H1 (cell line): ENCODE results near the gene PDRG1. TPM values are rescaled to one million over a fixed set of nuclear protein-coding genes. Genes with fewer than 3 reads are reported as not detected.

ENCODE experiments used
- CTCF ChIA-PET: fragments of 300-600 bp; sonication (Branson Sonifier 250); formaldehyde crosslinking; loops from one replicate; lab custom pipeline; 2021; ENCODE audit not compliant: partially characterized antibody; lab: Charles Lee
- POLR2A ChIA-PET: fragments of 300-600 bp; sonication (Branson Sonifier 250); formaldehyde crosslinking; loops from one replicate; lab custom pipeline; 2021; ENCODE audit warnings: inconsistent platforms; ENCODE audit not compliant: partially characterized antibody; lab: Charles Lee
- DNase-seq, 2 experiments: peaks; one replicate each; pipeline versions ENCODE4 v3.0.0 to v3.0.0-alpha.2; 2010 to 2022; ENCODE audit warnings: low spot score in 2 of 2, low read depth in 1 of 2, mixed read lengths in 1 of 2
- FAIRE-seq: peaks from 2 replicates; lab custom pipeline; 2011; peaks lifted over from hg19 to GRCh38; lab: Jason Lieb, UNC
- H2AFZ ChIP-seq: 2 replicates; pipeline ENCODE4 v1.8.1; 2012; ENCODE audit warnings: low read length, inconsistent platforms
- H2AK5ac ChIP-seq: 2 replicates; pipeline ENCODE4 v1.6.1; 2013; ENCODE audit warnings: low read depth, low read length
- H2BK120ac ChIP-seq: replicated peaks from 2 replicates; pipeline ENCODE3; 2013; ENCODE audit warnings: low read depth, low read length, inconsistent platforms
- H2BK12ac ChIP-seq: 2 replicates; pipeline ENCODE4 v1.6.1; 2013; ENCODE audit warnings: low read depth, low read length
- H2BK15ac ChIP-seq: 2 replicates; pipeline ENCODE4 v1.6.1; 2013; ENCODE audit warnings: low read length
- H2BK20ac ChIP-seq: 2 replicates; pipeline ENCODE4 v1.6.1; 2013; ENCODE audit warnings: low read length
- H2BK5ac ChIP-seq: 2 replicates; pipeline ENCODE4 v1.6.1; 2013; ENCODE audit warnings: low read depth, low read length
- H3K14ac ChIP-seq: 2 replicates; pipeline ENCODE4 v1.6.1; 2013; ENCODE audit warnings: inconsistent platforms; ENCODE audit not compliant: insufficient read length
- H3K18ac ChIP-seq: 2 replicates; pipeline ENCODE4 v1.6.1; 2013; ENCODE audit warnings: low read length; ENCODE audit errors: extremely low read depth
- H3K23ac ChIP-seq: 2 replicates; pipeline ENCODE4 v1.6.1; 2013; ENCODE audit warnings: inconsistent platforms; ENCODE audit not compliant: insufficient read length
- H3K23me2 ChIP-seq: 2 replicates; pipeline ENCODE4 v1.6.1; 2013; ENCODE audit warnings: low read depth, low read length
- H3K27ac ChIP-seq: 2 replicates; pipeline ENCODE4 v1.6.1; 2011; ENCODE audit warnings: low read depth, low read length, inconsistent platforms
- H3K27me3 ChIP-seq, 4 experiments: replicated peaks in 1 of 4; 1 replicate in 1 of 4; 2 replicates in 3 of 4; pipeline versions ENCODE4 v1.6.1 to v1.8.1; 2011 to 2013; ENCODE audit warnings: low read length in 3 of 4, mild to moderate bottlenecking in 3 of 4, inconsistent platforms in 2 of 4, mixed read lengths in 2 of 4, moderate library complexity in 1 of 4; ENCODE audit not compliant: control insufficient read depth in 3 of 4, insufficient read depth in 3 of 4; ENCODE audit errors: extremely low read depth in 1 of 4
- H3K36me3 ChIP-seq, 4 experiments: 2 replicates each; pipeline versions ENCODE4 v1.6.1 to v1.8.1; 2011 to 2013; ENCODE audit warnings: mild to moderate bottlenecking in 4 of 4, low read length in 3 of 4, moderate library complexity in 2 of 4, control low read depth in 1 of 4, inconsistent platforms in 1 of 4; ENCODE audit not compliant: insufficient read depth in 4 of 4, control insufficient read depth in 2 of 4
- H3K4ac ChIP-seq: replicated peaks from 2 replicates; pipeline ENCODE3; 2013; ENCODE audit warnings: low read length, low read depth, mixed read lengths, inconsistent platforms; ENCODE audit not compliant: insufficient read length
- H3K4me1 ChIP-seq, 4 experiments: replicated peaks in 1 of 4; 1 replicate in 1 of 4; 2 replicates in 3 of 4; pipeline versions ENCODE4 v1.6.1 to v1.8.1; 2011 to 2013; ENCODE audit warnings: low read length in 3 of 4, inconsistent platforms in 2 of 4, mixed read lengths in 1 of 4; ENCODE audit not compliant: insufficient read depth in 4 of 4, control insufficient read depth in 3 of 4
- H3K4me2 ChIP-seq, 2 experiments: 2 replicates each; pipeline versions ENCODE4 v1.6.1 to v1.8.1; 2011 to 2013; ENCODE audit warnings: low read depth in 2 of 2, low read length in 2 of 2, control low read depth in 1 of 2, inconsistent platforms in 1 of 2, mild to moderate bottlenecking in 1 of 2; ENCODE audit not compliant: insufficient read depth in 1 of 2
- H3K4me3 ChIP-seq, 4 experiments: fragments of 200-600, 300-600 bp in 1 of 4; sonication (generic), shearing (Covaris generic), sonication (Bioruptor Twin) in 1 of 4; 2 replicates each; pipeline versions ENCODE4 v1.5.1 to v1.8.1; 2011 to 2016; ENCODE audit warnings: low read length in 4 of 4, low read depth in 3 of 4, control low read depth in 2 of 4, inconsistent platforms in 2 of 4, mild to moderate bottlenecking in 2 of 4, mixed read lengths in 1 of 4, moderate library complexity in 1 of 4; ENCODE audit not compliant: insufficient read depth in 2 of 4; ENCODE audit errors: extremely low read depth in 1 of 4
- H3K56ac ChIP-seq: replicated peaks from 2 replicates; pipeline ENCODE3; 2013; ENCODE audit warnings: low read depth, mild to moderate bottlenecking, mixed read lengths, low read length, inconsistent platforms; ENCODE audit not compliant: insufficient read length
- H3K79me1 ChIP-seq: 2 replicates; pipeline ENCODE4 v1.6.1; 2013; ENCODE audit warnings: low read depth, low read length, control low read depth
- H3K79me2 ChIP-seq, 2 experiments: 2 replicates each; pipeline versions ENCODE4 v1.6.1 to v1.8.1; 2012 to 2013; ENCODE audit warnings: low read length in 2 of 2, mild to moderate bottlenecking in 2 of 2, inconsistent platforms in 1 of 2; ENCODE audit not compliant: insufficient read depth in 2 of 2, control insufficient read depth in 1 of 2
- H3K9ac ChIP-seq, 4 experiments: replicated peaks in 1 of 4; 1 replicate in 1 of 4; 2 replicates in 3 of 4; pipeline versions ENCODE4 v1.6.1 to v1.8.1; 2011 to 2013; ENCODE audit warnings: low read depth in 3 of 4, low read length in 3 of 4, control low read depth in 2 of 4, mild to moderate bottlenecking in 2 of 4, moderate library complexity in 2 of 4, inconsistent platforms in 1 of 4; ENCODE audit errors: extremely low read depth in 1 of 4
- H3K9me3 ChIP-seq, 2 experiments: 2 replicates each; pipeline versions ENCODE4 v1.6.1 to v1.8.1; 2012 to 2013; ENCODE audit warnings: mild to moderate bottlenecking in 2 of 2, moderate library complexity in 2 of 2, control low read depth in 1 of 2, inconsistent platforms in 1 of 2, low read depth in 1 of 2, low read length in 1 of 2, mixed read lengths in 1 of 2; ENCODE audit not compliant: insufficient read depth in 2 of 2
- H4K20me1 ChIP-seq, 2 experiments: replicated peaks in 1 of 2; 2 replicates each; pipeline versions ENCODE3 to v1.8.1; 2011 to 2013; ENCODE audit warnings: inconsistent platforms in 2 of 2, low read length in 2 of 2, mild to moderate bottlenecking in 1 of 2; ENCODE audit not compliant: insufficient read depth in 2 of 2, control insufficient read depth in 1 of 2
- H4K5ac ChIP-seq: 2 replicates; pipeline ENCODE4 v1.6.1; 2013; ENCODE audit warnings: low read length, low read depth, mixed read lengths, inconsistent platforms; ENCODE audit not compliant: insufficient read length
- H4K8ac ChIP-seq: 2 replicates; pipeline ENCODE4 v1.8.0; 2013; ENCODE audit warnings: mild to moderate bottlenecking, moderate library complexity, low read length, inconsistent platforms; ENCODE audit not compliant: insufficient read depth; ENCODE audit errors: extremely low read depth
- H4K91ac ChIP-seq: replicated peaks from 2 replicates; pipeline ENCODE3; 2013; ENCODE audit warnings: low read length, mixed read lengths, inconsistent platforms; ENCODE audit not compliant: insufficient read length
- CHD1 ChIP-seq: IDR thresholded peaks from 2 replicates; pipeline ENCODE4 v1.6.1; 2012; ENCODE audit warnings: low read depth, low read length, improper control_type of control experiment
- CHD2 ChIP-seq: IDR thresholded peaks from 2 replicates; pipeline ENCODE4 v1.6.1; 2012; ENCODE audit warnings: low read length, improper control_type of control experiment
- CTBP2 ChIP-seq: IDR thresholded peaks from 2 replicates; pipeline ENCODE4 v1.7.0; 2011; ENCODE audit warnings: borderline replicate concordance, mild to moderate bottlenecking, moderate library complexity, mixed read lengths, low read length; ENCODE audit not compliant: insufficient read depth, insufficient read length
- EP300 ChIP-seq, 2 experiments: IDR thresholded peaks; 1 replicate in 1 of 2; 2 replicates in 1 of 2; pipeline ENCODE4 v1.6.1; 2011 to 2012; ENCODE audit warnings: low read depth in 2 of 2, low read length in 2 of 2, mild to moderate bottlenecking in 2 of 2, borderline replicate concordance in 1 of 2, inconsistent platforms in 1 of 2, moderate library complexity in 1 of 2
- EZH2 ChIP-seq: fragments of 200-600 bp; sonication (generic); IDR thresholded peaks from 2 replicates; pipeline ENCODE4 v1.7.1; 2012; ENCODE audit warnings: low read depth, mild to moderate bottlenecking, moderate library complexity, low read length, inconsistent platforms; ENCODE audit not compliant: severe bottlenecking
- HDAC6 ChIP-seq: IDR thresholded peaks from one replicate; pipeline ENCODE4 v1.7.1; 2012; ENCODE audit warnings: low read depth, mild to moderate bottlenecking, inconsistent platforms, low read length, moderate library complexity
- JUN ChIP-seq: IDR thresholded peaks from 2 replicates; pipeline ENCODE4 v1.6.1; 2011; ENCODE audit warnings: low read depth, mild to moderate bottlenecking, improper control_type of control experiment, low read length
- KDM4A ChIP-seq: IDR thresholded peaks from one replicate; pipeline ENCODE4 v1.7.1; 2012; ENCODE audit warnings: low read depth, mild to moderate bottlenecking, moderate library complexity, low read length, inconsistent platforms; ENCODE audit not compliant: severe bottlenecking
- SIRT6 ChIP-seq: IDR thresholded peaks from one replicate; pipeline ENCODE4 v1.7.1; 2012; ENCODE audit warnings: low read length, inconsistent platforms
- SP2 ChIP-seq: IDR thresholded peaks from 2 replicates; pipeline ENCODE4 v1.6.1; 2012; ENCODE audit warnings: mild to moderate bottlenecking, low read length, inconsistent platforms
- SP4 ChIP-seq: IDR thresholded peaks from 2 replicates; pipeline ENCODE4 v1.6.1; 2012; ENCODE audit warnings: low read length, inconsistent platforms
- TAF1 ChIP-seq: IDR thresholded peaks from 2 replicates; pipeline ENCODE4 v1.6.1; 2011; ENCODE audit warnings: mild to moderate bottlenecking, low read depth, low read length
- TEAD4 ChIP-seq: IDR thresholded peaks from 2 replicates; pipeline ENCODE4 v1.6.1; 2012; ENCODE audit warnings: low read depth, low read length, inconsistent platforms, mixed read lengths
- WGBS, 2 experiments: shearing (Covaris generic) in 1 of 2; methylation state at CpG; one replicate each; pipeline versions ENCODE4 v1.1.6 to v1.1.7; 2013 to 2015; ENCODE audit warnings: low lambda C conversion rate in 2 of 2, mixed read lengths in 2 of 2, inconsistent platforms in 1 of 2, low coverage in 1 of 2, missing lambda C conversion rate in 1 of 2; ENCODE audit not compliant: insufficient replicate concordance in 2 of 2, insufficient coverage in 1 of 2, insufficient read length in 1 of 2; ENCODE audit errors: extremely low coverage in 1 of 2, missing lambda C conversion rate in 1 of 2; 5-methylcytosine and 5-hydroxymethylcytosine counted together
- polyA plus RNA-seq, 7 experiments: library from polyadenylated mRNA; depleted of rRNA in 3 of 7; stranded (reverse) in 5 of 7; unstranded in 2 of 7; fragments of >200 nt in 5 of 7; fragments of 200-250 nt in 2 of 7; gene quantifications; 1 replicate in 5 of 7; 2 replicates in 1 of 7; 4 replicates in 1 of 7; pipeline versions ENCODE4 v1.2.1 to v1.2.3, GENCODE V29; 2011 to 2013; ENCODE audit warnings: missing spikeins in 2 of 7, mixed read lengths in 2 of 7
- total RNA-seq: library from RNA; stranded (reverse); fragmentation: NEBNext Ultra II Directional; extraction: Animal tissue kit (Norgen Biotek cat#: 25700); gene quantifications from 2 replicates; pipeline ENCODE4 v1.2.1, GENCODE V29; 2021
- TF ChIP-seq, protein P1 (sequence below): IDR thresholded peaks from 2 replicates; pipeline ENCODE4 v1.6.1; 2012; ENCODE audit warnings: inconsistent platforms

The PDRG1 gene
- total and polyA plus RNA-seq, 2 of the 8 experiments (the other 6 are each of a cell fraction or from before 2014, with no cell fraction given): 14.2 to 20.8 TPM

DNA sequence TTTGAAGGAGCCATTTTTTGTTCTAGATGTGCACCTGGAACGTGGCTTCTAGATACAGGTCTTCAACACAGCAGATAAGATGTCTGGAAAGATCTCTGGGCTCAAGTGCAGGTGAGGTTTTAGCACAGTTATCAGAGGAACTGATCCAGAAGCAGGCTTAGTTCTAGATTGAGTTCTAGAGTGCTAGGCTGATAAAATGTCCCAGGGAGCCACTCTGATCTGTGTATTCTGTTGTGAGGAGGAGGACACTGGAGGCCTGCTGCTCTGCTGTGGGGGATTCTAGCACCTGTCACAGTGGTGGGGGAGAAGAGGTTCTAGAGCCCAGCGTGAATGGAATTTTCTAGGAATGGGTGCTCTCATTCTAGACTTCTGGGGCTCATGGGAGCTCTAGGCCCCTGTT is 46.4 kb upstream of the PDRG1 start:
- H2AK5ac ChIP-seq: no peak overlapping the region
- no peak overlapping the region for H4K5ac ChIP-seq
- H3K23ac ChIP-seq: no peak overlapping the region
- no peak for TF ChIP-seq CHD1
- no peak for TF ChIP-seq CTBP2
- TF ChIP-seq JUN: no peak
- TF ChIP-seq TEAD4: no peak
- TF ChIP-seq TAF1: no peak
- TF ChIP-seq, protein P1, sequence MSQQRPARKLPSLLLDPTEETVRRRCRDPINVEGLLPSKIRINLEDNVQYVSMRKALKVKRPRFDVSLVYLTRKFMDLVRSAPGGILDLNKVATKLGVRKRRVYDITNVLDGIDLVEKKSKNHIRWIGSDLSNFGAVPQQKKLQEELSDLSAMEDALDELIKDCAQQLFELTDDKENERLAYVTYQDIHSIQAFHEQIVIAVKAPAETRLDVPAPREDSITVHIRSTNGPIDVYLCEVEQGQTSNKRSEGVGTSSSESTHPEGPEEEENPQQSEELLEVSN: no peak
- TF ChIP-seq CHD2: no peak
- TF ChIP-seq SP2: no peak
- TF ChIP-seq KDM4A: no peak
- no peak for TF ChIP-seq EP300 (IDR thresholded peaks at IDR 0.05; ENCODE audit: borderline replicate concordance in 1 of 2, low read depth in 2 of 2, low read length in 2 of 2)
- no peak for TF ChIP-seq SP4
- TF ChIP-seq EZH2: no peak
- no peak for TF ChIP-seq HDAC6
- no peak for TF ChIP-seq SIRT6
- no peaks in the 10 kb centered on the region for H3K79me2 ChIP-seq
- H4K91ac ChIP-seq: no peak overlapping the region
- H2BK5ac ChIP-seq: no peak overlapping the region
- no peak overlapping the region for H4K8ac ChIP-seq
- H2BK120ac ChIP-seq: no peak overlapping the region
- no peak overlapping the region for H2BK15ac ChIP-seq
- no peak overlapping the region for H3K4me2 ChIP-seq
- no peaks in the 10 kb centered on the region for H3K79me1 ChIP-seq
- H3K18ac ChIP-seq: no peak overlapping the region
- no peak overlapping the region for H3K9ac ChIP-seq
- no peaks in the 10 kb centered on the region for H3K9me3 ChIP-seq
- no peak overlapping the region for H2BK12ac ChIP-seq
- no peak overlapping the region for H3K56ac ChIP-seq
- H3K14ac ChIP-seq: no peak overlapping the region
- H2AFZ ChIP-seq: no peak overlapping the region
- peaks cover 5% of the 10 kb centered on the region; the same call in 1 of the 2 replicates for H3K23me2 ChIP-seq
- DNase-seq (no peak), FAIRE-seq (no peak)
- H3K4ac ChIP-seq: no peak overlapping the region
- H2BK20ac ChIP-seq: no peak overlapping the region
- no peak overlapping the region for H3K27ac ChIP-seq
- POLR2A ChIA-PET: no interaction called here
- 82% methylated on average over 2 of the region's 2 CpGs; no CpG with 5 or more reads in 1 of the 2 experiments for WGBS, 2 experiments
- H4K20me1 ChIP-seq: peaks cover 0 to 2% of the 10 kb centered on the region in 2 experiments
- no peaks in the 10 kb centered on the region for H3K36me3 ChIP-seq
- no peak overlapping the region for H3K4me3 ChIP-seq
- CTCF ChIA-PET: interaction anchor here (1.1 to 1.3 kb wide), 2 partner anchors 46 to 163 kb away, joined by 3 to 4 read pairs; partner anchors contain the start of gene PDRG1
- peaks cover 0 to 10% (median 7%) of the 10 kb centered on the region in 4 experiments; a peak in 4 of 7 replicates for H3K4me1 ChIP-seq
- peaks cover 2 to 27% (median 24%) of the 10 kb centered on the region in 4 experiments for H3K27me3 ChIP-seq
